SK-N-SH (cell line): ENCODE data around the gene FFAR2. TPM values are rescaled to one million over a fixed set of nuclear protein-coding genes. Genes with fewer than 3 reads are reported as not detected.
"Not testable (repeated sequence)": the region's sequence is repeated elsewhere in the genome, so short reads cannot be mapped to it uniquely, and the experiment has no call there.

Source experiments
- CTCF ChIA-PET: fragments of 300-600, 350-600 bp; formaldehyde crosslinking; extraction: SDS; loops from one replicate; lab custom pipeline; 2021; lab: Yijun Ruan, JAX
- POLR2A ChIA-PET: fragments of 350-600 bp; sonication (Branson Sonifier 250); formaldehyde crosslinking; extraction: SDS; loops from one replicate; lab custom pipeline; 2020; ENCODE audit warnings: antibody characterized with exemption, inconsistent platforms; lab: Yijun Ruan, JAX
- DNase-seq: peaks from one replicate; pipeline ENCODE4 v3.0.0; 2012
- H2AFZ ChIP-seq: fragments of 200-600 bp; sonication (generic); 2 replicates; pipeline ENCODE4 v1.8.1; 2016; ENCODE audit warnings: antibody characterized with exemption, mild to moderate bottlenecking, low read depth
- H3F3A ChIP-seq: fragments of 200-600 bp; sonication (generic); replicated peaks from 2 replicates; pipeline ENCODE3; 2016; ENCODE audit warnings: antibody characterized with exemption, mild to moderate bottlenecking; ENCODE audit not compliant: insufficient read depth
- H3K27ac ChIP-seq, 2 experiments: fragments of 200-500 bp in 1 of 2; fragments of 200-600 bp in 1 of 2; sonication (Bioruptor generic) in 1 of 2; sonication (generic), shearing (Covaris generic) in 1 of 2; 2 replicates each; pipeline versions ENCODE4 v1.5.1 to v1.6.1; 2014 to 2016; ENCODE audit warnings: low read depth in 2 of 2, inconsistent platforms in 1 of 2, low read length in 1 of 2, mild to moderate bottlenecking in 1 of 2, mixed read lengths in 1 of 2
- H3K27me3 ChIP-seq: fragments of 200-600 bp; sonication (generic), shearing (Covaris generic); 2 replicates; pipeline ENCODE4 v1.6.1; 2016; ENCODE audit warnings: mixed run types; ENCODE audit not compliant: insufficient read depth
- H3K36me3 ChIP-seq, 2 experiments: fragments of 200-500 bp in 1 of 2; fragments of 200-600 bp in 1 of 2; sonication (Bioruptor generic) in 1 of 2; sonication (generic) in 1 of 2; replicated peaks in 1 of 2; 2 replicates each; pipeline versions ENCODE3 to v1.5.1; 2014 to 2016; ENCODE audit warnings: low read length in 1 of 2, mild to moderate bottlenecking in 1 of 2; ENCODE audit not compliant: insufficient read depth in 2 of 2, control insufficient read depth in 1 of 2
- H3K4me1 ChIP-seq, 2 experiments: fragments of 200-500 bp in 1 of 2; fragments of 200-600 bp in 1 of 2; sonication (Bioruptor generic) in 1 of 2; sonication (generic), shearing (Covaris generic) in 1 of 2; 2 replicates each; pipeline versions ENCODE4 v1.5.1 to v1.6.1; 2014 to 2016; ENCODE audit warnings: low read depth in 1 of 2, low read length in 1 of 2, mixed run types in 1 of 2; ENCODE audit not compliant: insufficient read depth in 2 of 2, control insufficient read depth in 1 of 2
- H3K4me2 ChIP-seq: fragments of 200-600 bp; sonication (generic), shearing (Covaris generic); 2 replicates; pipeline ENCODE4 v1.6.1; 2017; ENCODE audit warnings: mixed run types
- H3K4me3 ChIP-seq, 2 experiments: fragments of 200-500 bp in 1 of 2; fragments of 200-600 bp in 1 of 2; sonication (Bioruptor generic) in 1 of 2; sonication (generic), shearing (Covaris generic) in 1 of 2; 2 replicates each; pipeline versions ENCODE4 v1.5.1 to v1.8.1; 2014 to 2016; ENCODE audit warnings: low read depth in 2 of 2, inconsistent platforms in 1 of 2, low read length in 1 of 2, mild to moderate bottlenecking in 1 of 2, mixed read lengths in 1 of 2, moderate library complexity in 1 of 2
- H3K79me2 ChIP-seq: fragments of 200-600 bp; sonication (generic); 2 replicates; pipeline ENCODE4 v1.8.1; 2017; ENCODE audit warnings: mild to moderate bottlenecking; ENCODE audit not compliant: insufficient read depth
- H3K9ac ChIP-seq: fragments of 200-600 bp; sonication (generic); 2 replicates; pipeline ENCODE4 v1.6.1; 2017; ENCODE audit warnings: mixed run types
- H3K9me2 ChIP-seq: fragments of 200-600 bp; sonication (generic); 2 replicates; pipeline ENCODE4 v1.6.1; 2017; ENCODE audit warnings: mixed run types
- H3K9me3 ChIP-seq: fragments of 200-600 bp; sonication (generic); 2 replicates; pipeline ENCODE4 v1.6.1; 2017; ENCODE audit warnings: mixed run types, mild to moderate bottlenecking, moderate library complexity
- H4K20me1 ChIP-seq: fragments of 200-600 bp; sonication (generic); 2 replicates; pipeline ENCODE4 v1.6.1; 2017; ENCODE audit warnings: mild to moderate bottlenecking, mixed run types; ENCODE audit not compliant: insufficient read depth
- CHD2 ChIP-seq: fragments of 150-350 bp; IDR thresholded peaks from 2 replicates; pipeline ENCODE4 v1.6.1; 2018; ENCODE audit warnings: low read length; ENCODE audit not compliant: partially characterized antibody
- ELF1 ChIP-seq: IDR thresholded peaks from 2 replicates; pipeline ENCODE4 v1.4.0; 2012
- EZH2phosphoT487 ChIP-seq: fragments of 200-600 bp; sonication (generic); IDR thresholded peaks from 2 replicates; pipeline ENCODE4 v1.6.1; 2017; ENCODE audit warnings: low read depth, mixed run types, mild to moderate bottlenecking, antibody characterized with exemption, moderate library complexity, borderline replicate concordance
- FOSL2 ChIP-seq: IDR thresholded peaks from 2 replicates; pipeline ENCODE4 v1.4.0; 2012; ENCODE audit warnings: low read depth, mild to moderate bottlenecking, moderate library complexity, borderline replicate concordance
- GABPA ChIP-seq: IDR thresholded peaks from 2 replicates; pipeline ENCODE4 v1.4.0; 2012; ENCODE audit warnings: low read depth, mild to moderate bottlenecking
- NFIC ChIP-seq: IDR thresholded peaks from 2 replicates; pipeline ENCODE4 v1.4.0; 2012; ENCODE audit warnings: borderline replicate concordance
- RAD21 ChIP-seq: IDR thresholded peaks from 2 replicates; pipeline ENCODE4 v1.6.1; 2012; ENCODE audit warnings: mild to moderate bottlenecking, low read length
- WGBS: methylation state at CpG from one replicate; pipeline ENCODE4 v1.1.6; 2017; ENCODE audit warnings: low lambda C conversion rate; 5-methylcytosine and 5-hydroxymethylcytosine counted together
- polyA plus RNA-seq, 3 experiments: library from polyadenylated mRNA; depleted of rRNA; stranded (reverse); fragments of >200 nt; gene quantifications; 2 replicates each; pipeline ENCODE4 v1.2.3, GENCODE V29; 2012
- TF ChIP-seq, protein P1 (sequence below): IDR thresholded peaks from 2 replicates; pipeline ENCODE4 v1.4.0; 2012; ENCODE audit warnings: low read depth, borderline replicate concordance
- TF ChIP-seq, protein P2 (sequence below): IDR thresholded peaks from 2 replicates; pipeline ENCODE4 v1.6.1; 2012; ENCODE audit warnings: mild to moderate bottlenecking, low read depth, low read length, moderate library complexity
- TF ChIP-seq, protein P3 (sequence below): fragments of 200-600 bp; sonication (generic); IDR thresholded peaks from 2 replicates; pipeline ENCODE4 v1.6.1; 2017; ENCODE audit warnings: antibody characterized with exemption, mild to moderate bottlenecking, moderate library complexity
- TF ChIP-seq, protein P4 (sequence below): fragments of 150-350 bp; IDR thresholded peaks from 2 replicates; pipeline ENCODE4 v1.6.1; 2016; ENCODE audit warnings: mild to moderate bottlenecking, low read depth, low read length

Gene FFAR2
- polyA plus RNA-seq, 1 of the 3 experiments (the other 2 are of a cell fraction), result not detected

DNA sequence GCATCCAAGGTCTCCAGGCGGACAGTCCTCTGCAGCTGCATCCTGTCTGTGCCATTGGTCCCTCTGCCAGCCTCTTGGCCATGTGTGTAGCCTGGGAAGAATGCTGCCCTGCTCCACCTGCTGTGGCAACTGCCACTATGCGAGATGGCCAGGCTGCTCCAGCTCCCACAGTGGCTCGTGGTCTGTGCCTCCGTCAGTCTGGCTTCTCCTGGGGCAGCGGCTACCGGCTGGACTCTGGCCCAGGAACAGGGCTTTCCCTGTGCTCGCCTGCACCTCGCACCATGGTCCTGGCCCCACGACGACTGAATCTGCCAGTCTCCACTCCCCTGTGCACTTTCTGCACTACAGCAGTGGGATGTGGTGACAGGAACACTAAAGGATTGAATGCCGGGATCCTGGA is 26.7 kb upstream of the FFAR2 start:
- DNase-seq, result no peak
- Histone ChIP-seq H3F3A (no peaks in the 10 kb centered on the region), H3K36me3 (no peaks in the 10 kb centered on the region)
- 26% methylated on average over 11 of the region's 11 CpGs for WGBS
- TF ChIP-seq RAD21 (no peak), NFIC (no peak), ELF1 (no peak), EZH2phosphoT487 (no peak), GABPA (no peak), CHD2 (no peak), FOSL2 (no peak)
- TF ChIP-seq, protein P1, sequence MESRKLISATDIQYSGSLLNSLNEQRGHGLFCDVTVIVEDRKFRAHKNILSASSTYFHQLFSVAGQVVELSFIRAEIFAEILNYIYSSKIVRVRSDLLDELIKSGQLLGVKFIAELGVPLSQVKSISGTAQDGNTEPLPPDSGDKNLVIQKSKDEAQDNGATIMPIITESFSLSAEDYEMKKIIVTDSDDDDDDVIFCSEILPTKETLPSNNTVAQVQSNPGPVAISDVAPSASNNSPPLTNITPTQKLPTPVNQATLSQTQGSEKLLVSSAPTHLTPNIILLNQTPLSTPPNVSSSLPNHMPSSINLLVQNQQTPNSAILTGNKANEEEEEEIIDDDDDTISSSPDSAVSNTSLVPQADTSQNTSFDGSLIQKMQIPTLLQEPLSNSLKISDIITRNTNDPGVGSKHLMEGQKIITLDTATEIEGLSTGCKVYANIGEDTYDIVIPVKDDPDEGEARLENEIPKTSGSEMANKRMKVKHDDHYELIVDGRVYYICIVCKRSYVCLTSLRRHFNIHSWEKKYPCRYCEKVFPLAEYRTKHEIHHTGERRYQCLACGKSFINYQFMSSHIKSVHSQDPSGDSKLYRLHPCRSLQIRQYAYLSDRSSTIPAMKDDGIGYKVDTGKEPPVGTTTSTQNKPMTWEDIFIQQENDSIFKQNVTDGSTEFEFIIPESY, result no peak
- TF ChIP-seq, protein P2, sequence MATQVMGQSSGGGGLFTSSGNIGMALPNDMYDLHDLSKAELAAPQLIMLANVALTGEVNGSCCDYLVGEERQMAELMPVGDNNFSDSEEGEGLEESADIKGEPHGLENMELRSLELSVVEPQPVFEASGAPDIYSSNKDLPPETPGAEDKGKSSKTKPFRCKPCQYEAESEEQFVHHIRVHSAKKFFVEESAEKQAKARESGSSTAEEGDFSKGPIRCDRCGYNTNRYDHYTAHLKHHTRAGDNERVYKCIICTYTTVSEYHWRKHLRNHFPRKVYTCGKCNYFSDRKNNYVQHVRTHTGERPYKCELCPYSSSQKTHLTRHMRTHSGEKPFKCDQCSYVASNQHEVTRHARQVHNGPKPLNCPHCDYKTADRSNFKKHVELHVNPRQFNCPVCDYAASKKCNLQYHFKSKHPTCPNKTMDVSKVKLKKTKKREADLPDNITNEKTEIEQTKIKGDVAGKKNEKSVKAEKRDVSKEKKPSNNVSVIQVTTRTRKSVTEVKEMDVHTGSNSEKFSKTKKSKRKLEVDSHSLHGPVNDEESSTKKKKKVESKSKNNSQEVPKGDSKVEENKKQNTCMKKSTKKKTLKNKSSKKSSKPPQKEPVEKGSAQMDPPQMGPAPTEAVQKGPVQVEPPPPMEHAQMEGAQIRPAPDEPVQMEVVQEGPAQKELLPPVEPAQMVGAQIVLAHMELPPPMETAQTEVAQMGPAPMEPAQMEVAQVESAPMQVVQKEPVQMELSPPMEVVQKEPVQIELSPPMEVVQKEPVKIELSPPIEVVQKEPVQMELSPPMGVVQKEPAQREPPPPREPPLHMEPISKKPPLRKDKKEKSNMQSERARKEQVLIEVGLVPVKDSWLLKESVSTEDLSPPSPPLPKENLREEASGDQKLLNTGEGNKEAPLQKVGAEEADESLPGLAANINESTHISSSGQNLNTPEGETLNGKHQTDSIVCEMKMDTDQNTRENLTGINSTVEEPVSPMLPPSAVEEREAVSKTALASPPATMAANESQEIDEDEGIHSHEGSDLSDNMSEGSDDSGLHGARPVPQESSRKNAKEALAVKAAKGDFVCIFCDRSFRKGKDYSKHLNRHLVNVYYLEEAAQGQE, result no peak
- TF ChIP-seq, protein P3, sequence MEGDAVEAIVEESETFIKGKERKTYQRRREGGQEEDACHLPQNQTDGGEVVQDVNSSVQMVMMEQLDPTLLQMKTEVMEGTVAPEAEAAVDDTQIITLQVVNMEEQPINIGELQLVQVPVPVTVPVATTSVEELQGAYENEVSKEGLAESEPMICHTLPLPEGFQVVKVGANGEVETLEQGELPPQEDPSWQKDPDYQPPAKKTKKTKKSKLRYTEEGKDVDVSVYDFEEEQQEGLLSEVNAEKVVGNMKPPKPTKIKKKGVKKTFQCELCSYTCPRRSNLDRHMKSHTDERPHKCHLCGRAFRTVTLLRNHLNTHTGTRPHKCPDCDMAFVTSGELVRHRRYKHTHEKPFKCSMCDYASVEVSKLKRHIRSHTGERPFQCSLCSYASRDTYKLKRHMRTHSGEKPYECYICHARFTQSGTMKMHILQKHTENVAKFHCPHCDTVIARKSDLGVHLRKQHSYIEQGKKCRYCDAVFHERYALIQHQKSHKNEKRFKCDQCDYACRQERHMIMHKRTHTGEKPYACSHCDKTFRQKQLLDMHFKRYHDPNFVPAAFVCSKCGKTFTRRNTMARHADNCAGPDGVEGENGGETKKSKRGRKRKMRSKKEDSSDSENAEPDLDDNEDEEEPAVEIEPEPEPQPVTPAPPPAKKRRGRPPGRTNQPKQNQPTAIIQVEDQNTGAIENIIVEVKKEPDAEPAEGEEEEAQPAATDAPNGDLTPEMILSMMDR, result no peak
- TF ChIP-seq, protein P4, sequence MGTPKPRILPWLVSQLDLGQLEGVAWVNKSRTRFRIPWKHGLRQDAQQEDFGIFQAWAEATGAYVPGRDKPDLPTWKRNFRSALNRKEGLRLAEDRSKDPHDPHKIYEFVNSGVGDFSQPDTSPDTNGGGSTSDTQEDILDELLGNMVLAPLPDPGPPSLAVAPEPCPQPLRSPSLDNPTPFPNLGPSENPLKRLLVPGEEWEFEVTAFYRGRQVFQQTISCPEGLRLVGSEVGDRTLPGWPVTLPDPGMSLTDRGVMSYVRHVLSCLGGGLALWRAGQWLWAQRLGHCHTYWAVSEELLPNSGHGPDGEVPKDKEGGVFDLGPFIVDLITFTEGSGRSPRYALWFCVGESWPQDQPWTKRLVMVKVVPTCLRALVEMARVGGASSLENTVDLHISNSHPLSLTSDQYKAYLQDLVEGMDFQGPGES, result no peak
- TF ChIP-seq, all 33 proteins: peak for 0
- ChIA-PET POLR2A (interaction anchor here (0.6 kb wide), 1 partner anchor 281 kb away, joined by 3 read pairs; no protein-coding TSS in a partner anchor), CTCF (interaction anchor here (0.9 to 2.2 kb wide), 2 partner anchors 21 to 74 kb away, joined by 3 to 7 read pairs; no protein-coding TSS in a partner anchor)
- Histone ChIP-seq H3K4me1 (no peaks in the 10 kb centered on the region), H3K27me3 (peaks cover 55% of the 10 kb centered on the region), H3K9me2 (no peaks in the 10 kb centered on the region), H3K4me2 (no peak overlapping the region), H3K9me3 (no peaks in the 10 kb centered on the region), H2AFZ (no peak overlapping the region), H3K79me2 (no peaks in the 10 kb centered on the region), H3K27ac (no peak overlapping the region), H4K20me1 (no peaks in the 10 kb centered on the region), H3K4me3 (no peak overlapping the region), H3K9ac (no peak overlapping the region)

DNA sequence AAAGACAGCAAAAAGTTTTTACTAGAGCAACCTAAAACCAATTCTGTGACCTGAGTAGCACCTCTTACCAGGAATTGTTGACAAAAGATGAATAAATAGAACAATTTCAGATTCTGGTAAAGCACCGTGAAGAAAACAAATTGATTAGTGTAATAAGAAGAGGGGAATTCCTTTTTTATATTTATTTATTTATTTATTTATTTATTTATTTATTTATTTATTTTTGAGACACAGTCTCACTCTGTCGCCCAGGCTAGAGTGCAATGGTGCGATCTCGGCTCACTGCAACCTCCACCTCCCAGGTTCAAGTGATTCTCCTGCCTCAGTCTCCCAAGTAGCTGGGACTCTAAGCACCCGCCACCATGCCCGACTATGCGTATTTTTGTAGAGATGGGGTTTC is 24.7 kb upstream of the FFAR2 start:
- CTCF ChIA-PET, result interaction anchor here (0.6 kb wide), 1 partner anchor 115 kb away, joined by 3 read pairs; no protein-coding TSS in a partner anchor
- 47% methylated on average over 7 of the region's 7 CpGs for WGBS

More for the DNA sequence above, 24.7 kb upstream of the FFAR2 start:
- H3K4me3 ChIP-seq, H3K79me2 ChIP-seq, H3K9me2 ChIP-seq, H3K27ac ChIP-seq, DNase-seq, H3K4me2 ChIP-seq, H3K9ac ChIP-seq, H3K4me1 ChIP-seq, H3K36me3 ChIP-seq, H2AFZ ChIP-seq, H3K9me3 ChIP-seq, POLR2A ChIA-PET, H3F3A ChIP-seq, H4K20me1 ChIP-seq: not testable (repeated sequence)
- peaks cover 49% of the 10 kb centered on the region for H3K27me3 ChIP-seq
